Measurements from ENCODE around the gene NOL11. TPM values are rescaled to one million over a fixed set of nuclear protein-coding genes. Genes with fewer than 3 reads are reported as not detected.
"Not testable (repeated sequence)": the region's sequence is repeated elsewhere in the genome, so short reads cannot be mapped to it uniquely, and the experiment has no call there.

The NOL11 gene
- total RNA-seq, 1 donor from 2014 or later = 37.0 TPM

DNA sequence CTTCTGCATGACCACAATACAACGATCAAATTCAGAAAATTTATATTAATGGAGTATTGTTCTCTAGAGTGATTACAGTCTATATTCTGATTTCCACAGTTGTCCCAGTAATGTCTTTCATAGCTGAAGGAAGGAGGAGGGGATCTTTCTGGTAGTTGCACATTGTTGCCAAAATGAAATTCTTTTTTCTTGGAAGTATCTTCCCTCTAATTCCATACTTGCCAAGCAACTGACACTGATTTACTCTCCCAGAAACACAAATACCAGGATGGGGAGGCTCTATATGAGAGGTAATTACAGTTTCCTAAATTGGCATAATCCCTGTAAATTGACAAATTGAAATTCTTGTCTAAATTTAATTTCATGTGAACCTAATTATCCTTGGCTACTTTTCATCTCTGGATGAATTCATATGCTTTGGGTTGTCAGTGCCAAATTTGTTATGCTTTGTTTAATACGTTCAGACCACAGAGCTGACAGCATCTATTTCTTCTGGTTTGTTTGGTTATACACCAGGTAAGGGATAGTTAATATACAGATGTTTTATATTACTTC is 30.0 kb downstream of the NOL11 start:
- ATAC-seq (no peak), DNase-seq (ENCODE audit: low spot score) (no peak)
- intact Hi-C loops (cut with DNase I) = no loop called here

DNA sequence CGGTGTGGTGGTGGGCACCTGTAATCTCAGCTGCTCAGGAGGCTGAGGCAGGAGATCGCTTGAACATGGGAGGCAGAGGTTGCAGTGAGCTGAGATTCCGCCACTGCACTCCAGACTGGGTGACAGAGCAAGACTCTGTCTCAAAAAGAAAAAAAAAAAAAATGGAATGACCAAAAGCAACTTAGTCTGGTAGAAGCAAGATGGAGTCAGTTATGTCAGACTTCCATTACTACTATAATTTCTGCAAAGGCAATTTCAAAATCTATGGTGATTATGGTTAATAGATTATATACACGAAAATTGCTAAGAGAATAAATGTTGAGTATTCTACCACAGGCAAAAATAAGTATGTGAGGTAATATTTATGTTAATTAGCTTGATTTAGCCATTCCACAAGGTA is 32.3 kb downstream of the NOL11 start:
- ATAC-seq (no peak), DNase-seq (ENCODE audit: low spot score) (no peak)
- intact Hi-C loops (cut with DNase I) = no loop called here

DNA sequence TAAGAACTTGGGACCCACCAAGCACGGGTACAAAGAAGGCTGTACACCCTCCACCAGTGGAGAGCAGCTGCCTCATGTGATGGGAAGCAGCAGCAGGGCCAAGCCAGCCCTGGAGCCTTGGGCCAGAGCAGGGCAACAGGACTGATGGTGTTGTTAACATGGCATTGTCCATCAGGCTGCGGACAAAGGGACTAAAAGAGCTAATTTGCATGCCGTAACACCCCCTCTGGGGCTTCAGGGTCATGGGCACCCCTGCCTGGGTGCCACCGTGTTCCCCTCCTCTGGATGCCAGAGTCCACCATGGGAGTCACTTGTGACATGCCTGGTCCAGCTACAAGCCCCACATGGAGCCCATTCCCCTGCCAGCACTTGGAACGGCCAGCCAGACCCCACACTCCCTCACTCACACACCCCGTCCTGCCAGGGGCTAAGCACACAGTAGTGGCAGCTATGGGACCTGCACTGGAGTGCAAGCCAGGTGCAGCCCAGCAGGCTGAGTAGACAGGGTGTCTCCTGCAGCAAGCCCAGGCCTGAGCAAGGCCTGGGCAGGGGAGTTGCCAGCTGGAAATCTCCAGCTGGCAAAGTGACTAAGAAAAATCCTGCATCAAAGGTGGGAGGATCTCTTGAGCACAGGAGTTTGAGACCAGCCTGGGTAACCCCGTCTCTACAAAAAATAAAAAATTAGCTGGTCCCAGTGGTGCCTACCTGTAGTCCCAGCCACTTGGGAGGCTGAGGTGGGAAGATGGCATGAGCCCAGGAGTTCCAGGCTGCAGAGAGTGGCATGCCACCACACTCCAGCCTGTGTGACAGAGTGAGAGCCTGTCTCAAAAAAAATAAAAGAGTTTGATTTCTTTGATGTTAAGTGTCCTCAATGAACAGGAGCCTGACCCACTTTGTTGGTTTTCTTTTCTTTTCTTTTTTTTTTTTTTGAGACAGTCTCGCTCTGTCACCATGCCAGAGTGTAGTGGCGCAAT is 33.7 kb downstream of the NOL11 start:
- no peak for ATAC-seq

DNA sequence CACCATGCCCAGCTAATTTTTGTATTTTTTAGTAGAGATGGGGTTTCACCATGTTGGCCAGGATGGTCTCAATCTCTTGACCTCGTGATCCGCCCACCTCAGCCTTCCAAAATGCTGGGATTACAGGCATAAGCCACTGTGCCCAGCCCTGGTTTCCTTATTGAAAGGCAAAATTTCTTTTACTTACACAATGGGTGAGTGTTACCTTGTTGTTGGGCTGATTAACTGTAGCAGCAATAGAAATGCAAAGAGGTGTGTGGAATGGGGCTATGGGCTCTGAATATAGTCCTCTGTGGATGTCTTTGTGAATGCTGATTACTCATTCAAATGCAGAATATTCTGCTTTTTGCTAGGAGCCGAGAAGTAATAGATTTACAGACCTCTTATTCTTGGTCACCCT is 34.4 kb downstream of the NOL11 start:
- DNase-seq (ENCODE audit: low spot score); ATAC-seq; intact Hi-C loops (cut with DNase I): not testable (repeated sequence)

More for the DNA sequence above, 33.7 kb downstream of the NOL11 start:
- intact Hi-C loops (cut with DNase I) = no loop called here
- DNase-seq (ENCODE audit: low spot score) = no peak

DNA sequence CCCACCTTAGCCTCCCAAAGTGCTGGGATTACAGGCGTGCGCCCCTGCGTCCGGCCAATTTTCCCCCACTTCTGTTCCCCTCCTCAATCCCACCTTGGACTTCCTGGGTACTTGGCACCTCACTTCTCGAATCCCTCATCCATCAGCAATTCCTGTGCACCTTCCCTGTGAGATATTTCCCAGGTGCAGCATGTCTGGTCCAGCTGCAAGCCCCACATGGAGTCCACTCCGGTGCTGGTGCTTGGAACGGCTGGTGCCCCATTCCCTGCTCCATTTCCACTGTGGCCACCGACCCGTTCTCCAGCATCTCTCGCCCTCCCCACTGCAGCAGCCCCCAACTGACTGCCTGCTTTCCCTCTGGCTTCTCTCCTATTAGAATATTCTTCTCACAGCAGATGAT is 35.3 kb downstream of the NOL11 start:
- intact Hi-C loops (cut with DNase I) = no loop called here
- no peak for DNase-seq (ENCODE audit: low spot score)
- ATAC-seq = no peak

DNA sequence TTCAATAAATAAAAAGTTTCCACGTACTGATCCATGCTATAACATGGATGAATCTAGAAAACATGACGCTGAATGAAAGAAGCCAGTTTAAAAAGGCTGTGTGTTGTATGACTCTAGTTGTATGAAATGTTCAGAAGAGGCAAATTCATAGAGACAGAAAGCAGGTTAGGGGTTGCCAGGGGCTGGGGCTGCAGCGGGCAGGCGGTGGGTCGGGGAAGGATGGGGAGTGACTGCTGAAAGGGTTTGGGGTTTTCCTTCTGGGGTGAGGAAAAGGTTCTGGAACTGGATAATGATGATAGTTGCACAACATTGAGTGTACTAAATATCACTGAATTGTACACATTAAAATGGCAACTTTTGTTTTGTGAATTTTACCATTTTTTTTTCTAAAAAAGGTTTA is 36.3 kb downstream of the NOL11 start:
- intact Hi-C loops (cut with DNase I) = no loop called here
- DNase-seq (ENCODE audit: low spot score) = no peak
- ATAC-seq = no peak

DNA sequence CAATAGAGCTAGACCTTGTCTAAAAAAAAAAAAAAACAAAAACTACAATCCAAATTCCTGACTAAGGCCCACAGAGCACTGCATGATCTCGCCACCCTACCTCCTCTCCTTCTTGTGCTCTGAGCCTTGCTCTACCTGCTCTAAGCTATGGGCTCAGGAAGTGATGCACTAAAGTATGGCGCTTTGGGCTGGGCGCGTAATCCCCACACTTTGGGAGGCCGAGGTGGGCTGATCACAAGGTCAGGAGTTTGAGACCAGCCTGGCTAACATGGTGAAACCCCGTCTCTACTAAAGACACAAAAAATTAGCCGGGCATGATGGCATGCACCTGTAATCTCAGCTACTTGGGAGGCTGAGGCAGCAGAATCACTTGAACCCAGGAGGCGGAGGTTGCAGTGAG is 37.0 kb downstream of the NOL11 start:
- DNase-seq (ENCODE audit: low spot score); ATAC-seq; intact Hi-C loops (cut with DNase I): not testable (repeated sequence)

DNA sequence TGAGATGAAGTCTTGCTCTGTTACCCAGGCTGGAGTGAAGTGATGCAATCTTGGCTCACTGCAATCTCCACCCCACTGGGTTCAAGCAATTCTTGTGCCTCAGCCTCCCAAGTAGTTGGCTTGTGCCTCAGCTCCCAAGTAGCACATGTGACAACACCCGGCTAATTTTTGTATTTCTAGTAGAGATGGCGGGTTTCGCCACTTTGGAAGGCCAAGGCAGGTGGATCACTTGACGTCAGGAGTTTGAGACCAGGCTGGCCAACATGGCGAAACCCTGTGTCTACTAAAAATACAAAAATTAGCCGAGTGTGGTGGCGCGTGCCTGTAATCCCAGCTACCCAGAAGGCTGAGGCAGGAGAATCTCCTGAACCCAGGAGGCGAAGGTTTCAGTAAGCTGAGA is 39.0 kb downstream of the NOL11 start:
- not testable (repeated sequence) for ATAC-seq

DNA sequence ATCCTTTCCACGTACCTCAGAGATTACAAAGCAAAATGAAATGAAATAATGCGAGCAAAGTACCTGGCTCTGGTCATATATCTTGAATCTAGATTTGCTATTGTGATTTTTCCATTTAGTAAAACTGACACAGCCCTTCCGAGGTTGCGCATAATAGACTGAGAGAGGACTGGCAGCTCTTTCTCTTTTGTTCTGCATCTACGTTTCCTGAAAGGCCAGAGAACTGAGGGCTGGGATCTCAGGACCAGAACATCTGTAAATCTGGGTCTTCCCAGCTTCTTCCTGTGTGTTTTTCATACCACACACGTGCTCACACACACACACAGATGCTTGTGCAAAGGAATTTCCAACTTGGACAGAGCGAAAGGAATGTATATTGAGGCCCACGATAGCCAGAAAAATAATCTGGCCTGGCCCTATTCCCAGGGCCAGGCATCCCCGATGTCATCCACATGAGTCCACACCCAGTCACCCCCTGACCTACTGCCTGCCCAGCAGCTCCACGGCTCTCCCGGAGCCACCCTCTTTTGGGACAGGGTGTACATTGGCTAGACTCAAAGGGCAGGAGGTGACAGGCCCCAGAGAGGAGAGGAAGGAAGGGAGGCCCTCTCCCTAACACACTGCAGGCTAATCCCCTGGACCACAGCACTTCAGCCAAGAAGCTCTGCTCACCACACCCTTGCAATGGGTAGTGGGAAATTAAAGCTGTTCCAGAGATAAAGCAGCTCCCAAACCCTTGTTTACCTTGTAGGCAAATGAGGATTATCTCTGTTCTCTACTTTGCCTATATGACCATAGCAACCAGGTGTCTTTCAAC is 41.8 kb downstream of the NOL11 start:
- DNase-seq (ENCODE audit: low spot score) (no peak), ATAC-seq (peak; percentile 72)

More for the DNA sequence above, 39.0 kb downstream of the NOL11 start:
- DNase-seq (ENCODE audit: low spot score); intact Hi-C loops (cut with DNase I): not testable (repeated sequence)

DNA sequence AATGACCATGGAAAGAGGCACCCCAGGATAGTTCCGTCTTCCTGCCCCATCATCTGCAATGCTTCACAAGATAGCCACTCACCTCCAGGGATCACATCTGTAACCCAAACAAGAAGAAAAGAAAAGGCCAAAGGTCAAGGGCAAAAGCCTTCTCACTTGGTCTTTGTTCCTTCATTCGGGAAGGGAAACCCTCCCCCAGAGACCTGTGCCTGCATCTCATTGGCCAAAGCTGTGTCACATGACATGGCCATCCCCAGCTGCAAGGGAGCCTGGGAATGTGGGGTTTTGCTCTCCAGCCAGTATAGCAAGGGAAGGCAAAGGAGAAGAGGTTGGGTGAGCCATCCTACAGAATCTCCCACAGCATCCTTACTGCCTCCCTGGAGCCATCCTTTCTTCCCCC is 47.9 kb downstream of the NOL11 start:
- intact Hi-C loops (cut with DNase I) = no loop called here
- ATAC-seq = no peak
- no peak for DNase-seq (ENCODE audit: low spot score)

More for the DNA sequence above, 41.8 kb downstream of the NOL11 start:
- intact Hi-C loops (cut with DNase I) = no loop called here

DNA sequence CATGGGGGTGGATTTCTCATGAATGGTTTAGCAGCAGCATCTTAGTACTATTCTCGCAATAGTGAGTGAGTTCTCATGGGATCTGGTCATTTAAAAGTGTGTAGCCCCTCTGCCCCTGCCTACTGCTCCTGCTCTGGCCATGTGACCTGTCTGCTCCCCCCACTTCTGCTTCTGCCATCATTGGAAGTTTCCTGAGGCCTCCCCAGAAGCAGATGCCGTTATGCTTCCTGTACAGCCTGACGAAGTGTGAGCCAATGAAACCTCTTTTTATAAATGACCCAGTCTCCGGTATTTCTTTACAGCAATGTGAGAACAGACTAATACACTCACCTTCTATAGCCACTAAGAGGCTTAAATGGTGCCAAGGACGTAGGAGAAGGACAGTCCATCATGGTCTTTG is 51.5 kb downstream of the NOL11 start:
- DNase-seq (ENCODE audit: low spot score) (peak; percentile 18), ATAC-seq (no peak)
- intact Hi-C loops (cut with DNase I) = no loop called here

DNA sequence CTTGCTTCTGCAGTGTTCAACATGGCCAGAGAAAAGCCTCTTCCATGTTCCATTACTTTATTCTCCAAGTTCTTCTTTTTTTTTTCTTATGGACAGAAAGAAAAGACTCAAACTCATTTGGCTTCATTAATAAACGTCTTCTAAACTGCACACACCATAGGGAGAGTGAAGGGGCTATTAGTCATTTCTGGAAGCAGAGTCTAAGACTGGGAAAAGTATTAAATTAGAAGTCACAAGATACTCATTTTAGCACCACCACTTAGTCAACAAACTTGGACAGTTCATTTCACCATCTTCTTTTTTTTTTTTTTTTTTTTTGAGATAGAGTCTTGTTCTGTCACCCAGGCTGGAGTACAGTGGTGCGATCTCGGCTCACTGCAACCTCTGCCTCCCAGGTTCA is 52.8 kb downstream of the NOL11 start:
- no peak for DNase-seq (ENCODE audit: low spot score)
- ATAC-seq = no peak
- intact Hi-C loops (cut with DNase I) = no loop called here

DNA sequence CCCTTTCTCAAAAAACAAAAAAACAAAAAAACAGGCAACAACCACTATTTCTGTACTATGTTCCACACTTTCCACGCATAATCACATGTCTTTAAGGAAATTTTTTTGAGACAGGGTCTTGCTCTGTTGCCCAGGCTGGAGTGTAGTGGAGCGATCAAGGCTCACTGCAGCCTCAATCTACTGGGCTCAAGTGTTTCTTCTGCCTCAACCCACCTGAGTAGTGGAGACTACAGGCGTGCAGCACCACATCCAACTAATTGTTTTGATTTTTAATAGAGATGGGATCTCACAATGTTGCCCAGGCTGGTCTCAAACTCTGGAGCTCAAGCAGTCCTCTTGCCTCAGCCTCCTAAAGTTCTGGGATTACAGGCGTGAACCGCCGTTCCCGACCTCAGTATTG is 54.9 kb downstream of the NOL11 start:
- ATAC-seq (no peak), DNase-seq (ENCODE audit: low spot score) (no peak)
- intact Hi-C loops (cut with DNase I) = no loop called here

DNA sequence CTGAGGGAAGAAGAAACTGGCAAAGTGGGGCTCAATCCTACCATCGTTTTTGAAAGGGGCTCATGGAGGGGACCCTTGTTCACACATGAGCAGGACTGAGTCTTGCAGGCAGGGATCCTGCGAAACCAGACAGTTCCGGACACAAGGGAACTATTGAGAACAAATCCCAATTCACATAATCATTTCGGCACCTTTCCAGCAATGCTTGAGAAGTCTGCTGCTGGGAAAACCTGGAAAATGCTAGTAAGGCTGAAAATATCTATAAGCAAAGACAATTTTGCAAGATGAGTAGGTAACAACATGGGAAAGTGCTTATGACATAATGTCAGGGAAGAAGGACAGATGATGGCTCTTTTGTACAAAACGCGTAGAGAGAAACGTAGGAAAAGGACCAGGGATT is 55.5 kb downstream of the NOL11 start:
- DNase-seq (ENCODE audit: low spot score) (no peak), ATAC-seq (no peak)
- intact Hi-C loops (cut with DNase I) = no loop called here

DNA sequence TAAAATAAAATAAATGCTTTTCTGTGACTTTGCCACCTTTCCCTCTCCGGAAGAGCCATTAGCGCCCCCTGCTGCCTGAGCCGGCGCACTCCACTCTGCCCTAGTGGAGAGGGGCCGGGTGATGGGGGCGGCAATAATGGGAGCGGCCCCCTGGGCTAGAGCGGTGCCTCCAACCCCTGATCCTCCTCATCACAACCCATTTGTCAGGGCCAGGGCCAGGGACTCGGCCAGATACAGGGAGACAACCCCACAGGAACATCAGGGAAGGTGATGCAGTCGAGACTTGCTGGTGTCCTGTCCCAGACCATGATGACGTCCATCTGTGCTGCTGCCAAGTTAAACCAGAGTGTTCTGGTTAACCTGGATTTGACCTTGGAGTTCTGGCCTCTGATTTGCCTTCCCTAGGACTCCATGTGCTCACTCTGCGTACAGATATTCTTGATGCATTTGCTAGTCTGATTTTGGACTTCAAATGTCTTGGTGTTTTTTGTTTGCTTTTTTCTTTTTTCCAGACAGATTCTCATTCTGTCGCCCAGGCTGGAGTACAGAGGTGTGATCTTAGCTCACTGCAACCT is 61.4 kb downstream of the NOL11 start:
- DNase-seq (ENCODE audit: low spot score) = peak; percentile 62
- intact Hi-C loops (cut with DNase I) = no loop called here
- ATAC-seq = peak; percentile 87

DNA sequence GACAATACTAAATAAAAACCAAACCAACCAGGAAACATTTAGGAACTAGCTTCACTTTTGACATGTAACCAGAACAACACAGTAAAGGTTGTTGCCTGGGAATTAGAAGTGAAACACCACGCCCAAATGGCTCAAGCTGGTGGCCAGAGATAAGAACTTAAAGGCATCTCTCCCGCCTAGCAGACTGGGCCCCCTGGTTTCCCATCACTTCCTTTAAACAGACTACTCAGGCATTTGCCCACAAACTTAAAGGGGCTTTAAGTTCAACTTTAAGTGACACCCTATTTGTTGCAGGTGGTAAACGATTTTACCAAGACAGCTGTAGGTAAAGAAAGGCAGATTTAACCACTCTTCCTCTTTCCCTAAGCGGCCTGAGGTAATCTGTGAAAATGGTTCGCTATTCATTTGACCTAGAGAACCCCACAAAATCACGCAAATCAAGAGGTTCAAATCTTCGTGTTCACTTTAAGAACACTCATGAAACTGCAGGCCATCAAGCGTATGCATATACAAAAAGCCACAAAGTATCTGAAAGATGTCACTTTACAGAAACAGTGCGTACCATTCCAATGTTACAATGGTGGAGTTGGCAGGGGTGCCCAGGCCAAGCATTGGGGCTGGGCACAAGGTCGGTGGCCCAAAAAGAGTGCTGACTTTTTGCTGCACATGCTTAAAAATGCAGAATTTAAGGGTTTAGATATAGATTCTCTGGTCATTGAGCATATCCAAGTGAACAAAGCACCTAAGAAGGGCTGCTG is 66.8 kb downstream of the NOL11 start:
- intact Hi-C loops (cut with DNase I) = no loop called here
- DNase-seq (ENCODE audit: low spot score) = no peak
- no peak for ATAC-seq

DNA sequence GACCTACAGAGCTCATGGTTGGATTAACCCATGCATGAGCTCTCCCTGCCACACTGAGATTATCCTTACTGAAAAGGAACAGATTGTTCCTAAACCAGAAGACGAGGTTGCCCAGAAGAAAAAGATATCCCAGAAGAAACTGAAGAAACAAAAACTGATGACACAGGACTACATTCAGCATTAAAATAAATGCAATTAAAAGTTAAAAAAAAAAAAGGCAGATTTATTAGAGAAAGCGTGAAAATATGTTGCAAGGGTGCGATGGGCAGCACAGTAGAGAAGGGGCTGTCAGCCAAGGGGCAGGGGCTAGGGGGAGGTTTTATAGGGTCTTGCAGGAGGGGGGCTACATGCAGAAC is 67.4 kb downstream of the NOL11 start:
- intact Hi-C loops (cut with DNase I) = no loop called here
- ATAC-seq (no peak), DNase-seq (ENCODE audit: low spot score) (no peak)

DNA sequence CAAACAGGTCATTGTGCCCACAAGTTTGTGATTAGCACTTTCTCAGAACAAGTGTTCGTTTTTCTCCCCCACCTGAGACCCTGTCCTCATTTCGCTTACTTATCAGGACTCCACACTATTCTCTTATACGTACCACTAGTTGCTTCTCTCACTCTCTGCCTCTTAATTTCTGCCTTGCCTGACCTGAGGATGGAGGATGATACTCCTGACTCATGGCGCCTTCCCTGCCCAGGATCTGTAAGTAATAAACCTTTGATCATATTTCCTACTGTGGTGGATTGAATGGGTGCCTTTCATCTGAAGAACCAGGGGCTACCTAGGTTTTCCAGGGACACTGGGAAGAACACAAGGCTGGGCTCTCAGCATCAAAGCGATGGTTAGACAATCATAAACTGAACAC is 67.8 kb downstream of the NOL11 start:
- DNase-seq (ENCODE audit: low spot score) = peak; percentile 13

More for the DNA sequence above, 67.8 kb downstream of the NOL11 start:
- ATAC-seq = no peak
- intact Hi-C loops (cut with DNase I) = no loop called here

Data from sciatic nerve (tissue), 2 donors.